Subcutaneous adipose tissue (tissue), 4 donors: ENCODE data around the gene DMAC2L. TPM values are rescaled to one million over a fixed set of nuclear protein-coding genes. Genes with fewer than 3 reads are reported as not detected.

Experiments
- total RNA-seq, 4 donors: library from RNA; depleted of rRNA; stranded (reverse); fragments of >200 nt; gene quantifications; one replicate each; pipeline ENCODE4 v1.1.0, GENCODE V29; 2016
- TF ChIP-seq, protein P1 (sequence below): fragments of 450-650 bp; IDR thresholded peaks from one replicate; pipeline ENCODE4 v1.5.1; 2016; ENCODE audit warnings: low read depth, mild to moderate bottlenecking, control low read depth, antibody characterized with exemption, moderate library complexity

Gene DMAC2L
- total RNA-seq, 4 donors from 2014 or later: 16.7 to 25.8 (median 18.5) TPM

DNA sequence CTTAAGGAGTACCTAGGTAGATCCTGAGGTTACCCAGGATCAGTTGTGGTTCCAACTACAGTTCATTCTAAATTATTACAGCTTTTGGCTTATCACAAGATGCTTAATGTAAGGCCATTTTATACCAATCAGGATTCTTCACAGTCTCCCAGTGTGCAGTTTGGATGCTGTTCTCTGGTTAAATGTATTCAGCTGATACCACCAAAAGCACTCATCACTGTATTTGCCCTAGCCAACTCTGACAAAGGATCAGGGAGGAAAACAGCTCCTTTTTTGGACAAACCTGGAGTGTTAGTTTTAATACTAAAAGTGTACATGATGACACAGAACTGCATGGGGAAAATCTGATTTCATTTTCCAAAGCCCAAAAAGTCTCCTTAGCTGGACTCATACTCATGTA, 19.5 kb downstream of the DMAC2L start:
- TF ChIP-seq, protein P1, sequence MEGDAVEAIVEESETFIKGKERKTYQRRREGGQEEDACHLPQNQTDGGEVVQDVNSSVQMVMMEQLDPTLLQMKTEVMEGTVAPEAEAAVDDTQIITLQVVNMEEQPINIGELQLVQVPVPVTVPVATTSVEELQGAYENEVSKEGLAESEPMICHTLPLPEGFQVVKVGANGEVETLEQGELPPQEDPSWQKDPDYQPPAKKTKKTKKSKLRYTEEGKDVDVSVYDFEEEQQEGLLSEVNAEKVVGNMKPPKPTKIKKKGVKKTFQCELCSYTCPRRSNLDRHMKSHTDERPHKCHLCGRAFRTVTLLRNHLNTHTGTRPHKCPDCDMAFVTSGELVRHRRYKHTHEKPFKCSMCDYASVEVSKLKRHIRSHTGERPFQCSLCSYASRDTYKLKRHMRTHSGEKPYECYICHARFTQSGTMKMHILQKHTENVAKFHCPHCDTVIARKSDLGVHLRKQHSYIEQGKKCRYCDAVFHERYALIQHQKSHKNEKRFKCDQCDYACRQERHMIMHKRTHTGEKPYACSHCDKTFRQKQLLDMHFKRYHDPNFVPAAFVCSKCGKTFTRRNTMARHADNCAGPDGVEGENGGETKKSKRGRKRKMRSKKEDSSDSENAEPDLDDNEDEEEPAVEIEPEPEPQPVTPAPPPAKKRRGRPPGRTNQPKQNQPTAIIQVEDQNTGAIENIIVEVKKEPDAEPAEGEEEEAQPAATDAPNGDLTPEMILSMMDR: no peak

DNA sequence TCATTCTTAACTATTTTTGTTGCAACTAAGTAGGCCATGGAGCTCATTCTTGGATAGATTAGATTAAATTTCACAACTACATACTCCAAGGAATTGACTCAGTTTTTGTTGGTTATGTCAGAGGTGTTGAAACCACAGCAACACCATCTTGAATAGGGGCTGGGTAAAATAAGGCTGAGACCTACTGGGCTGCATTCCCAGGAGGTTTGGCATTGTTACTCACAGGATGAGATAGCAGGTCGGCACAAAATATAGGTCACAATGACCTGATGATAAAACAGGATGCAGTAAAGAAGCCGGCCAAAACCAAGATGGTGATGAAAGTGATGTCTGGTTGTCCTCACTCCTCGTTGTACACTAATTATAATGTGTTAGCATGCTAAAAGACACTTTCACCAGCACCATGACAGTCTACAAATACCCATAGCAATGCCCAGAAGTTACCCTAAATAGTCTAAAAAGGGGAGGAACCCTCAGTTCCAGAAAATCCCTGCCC, 20.9 kb downstream of the DMAC2L start:
- TF ChIP-seq, protein P1: no peak

DNA sequence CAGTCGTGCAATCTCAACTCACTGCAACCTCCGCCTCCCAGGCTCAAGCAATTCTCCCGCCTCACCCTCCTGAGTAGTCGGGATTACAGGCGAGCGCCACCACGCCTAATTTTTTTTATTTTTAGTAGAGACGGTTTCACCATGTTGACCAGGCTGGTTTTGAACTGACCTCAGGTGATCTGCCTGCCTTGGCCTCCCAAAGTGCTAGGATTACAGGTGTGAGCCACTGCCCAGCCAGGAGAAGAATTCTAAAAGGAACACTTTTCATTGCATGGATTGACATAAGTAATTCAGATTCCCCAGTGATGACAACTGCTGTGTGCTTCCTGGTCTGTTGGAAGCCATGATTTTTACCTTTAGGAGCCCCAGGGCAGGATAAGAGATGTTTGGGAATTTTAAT, 22.1 kb downstream of the DMAC2L start:
- TF ChIP-seq, protein P1: no peak

DNA sequence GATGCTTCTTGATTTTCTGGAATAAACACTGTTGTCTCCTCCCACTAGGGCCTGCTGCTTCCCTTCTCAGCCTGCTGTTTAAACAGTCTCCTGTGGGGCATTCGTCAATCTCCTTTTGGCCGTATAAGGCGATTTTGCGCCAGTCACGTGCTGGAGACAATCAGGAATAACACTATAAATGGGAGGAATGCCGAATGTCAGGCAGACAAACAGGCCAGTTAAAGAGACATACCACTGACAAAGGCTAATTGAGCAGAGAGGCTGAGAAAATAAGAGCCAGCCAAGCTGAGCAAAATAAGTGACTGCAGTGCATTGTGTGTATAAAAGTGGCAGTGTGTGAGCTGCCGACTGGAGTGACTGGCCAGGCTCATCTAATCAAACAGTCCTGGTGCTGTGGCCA, 23.3 kb downstream of the DMAC2L start:
- TF ChIP-seq, protein P1: no peak

DNA sequence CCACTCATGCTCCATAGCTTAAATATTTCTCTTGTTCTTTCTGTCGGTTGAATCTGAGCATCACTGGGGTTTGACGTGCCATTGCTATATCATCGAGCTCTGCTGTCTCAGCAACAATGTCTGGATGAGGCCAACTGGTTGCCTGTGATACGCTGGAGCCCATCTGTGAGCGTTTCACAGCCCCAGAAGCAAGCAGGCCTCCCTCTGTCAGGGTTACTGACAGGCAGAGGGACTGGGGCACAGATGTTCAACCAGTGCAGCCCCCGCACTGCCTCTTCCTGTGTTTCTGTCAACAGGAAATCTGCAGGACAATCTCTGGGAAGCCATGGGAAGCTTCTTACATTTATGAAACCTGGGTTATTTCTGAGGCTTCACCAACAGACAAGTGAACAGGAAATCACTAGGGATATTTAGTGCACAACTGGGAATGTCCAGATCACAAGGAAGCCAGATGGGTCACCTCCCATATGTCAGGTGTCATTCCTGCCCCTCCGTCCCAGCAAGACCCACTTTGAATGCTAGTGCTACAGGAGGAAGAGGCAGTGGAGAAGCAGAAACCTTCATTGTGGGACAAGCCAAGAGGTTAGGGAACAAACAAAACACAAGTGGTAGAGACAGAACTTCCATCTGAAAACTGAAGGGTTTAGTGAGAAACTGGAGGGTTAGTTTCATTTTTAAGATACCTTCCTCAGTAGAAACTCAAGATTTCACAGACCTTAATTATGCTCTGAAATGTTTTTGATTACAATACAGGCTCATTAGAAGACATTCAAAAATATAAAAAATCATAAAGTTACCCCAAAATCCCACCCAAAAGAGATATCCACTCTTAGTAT, 24.1 kb downstream of the DMAC2L start:
- TF ChIP-seq, protein P1: no peak

DNA sequence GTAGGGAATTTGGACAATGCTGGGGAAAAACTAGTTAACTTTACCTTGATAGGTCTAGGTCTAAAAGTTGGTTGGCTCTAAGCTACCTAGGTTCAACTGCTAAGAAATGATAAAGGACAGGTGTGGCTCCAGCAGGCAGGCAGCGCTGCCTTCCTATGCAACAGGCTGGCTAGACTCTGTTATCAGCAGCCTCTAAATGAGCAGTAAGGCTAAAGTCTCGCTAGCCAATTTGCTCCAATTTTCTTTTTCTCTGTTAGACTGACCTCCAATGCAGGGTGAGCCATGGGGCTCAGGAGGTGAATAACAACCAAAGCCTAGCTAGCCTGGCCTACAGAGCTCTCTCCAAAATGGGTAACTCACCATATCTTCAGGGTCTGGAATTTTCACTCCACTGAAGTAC, 26.5 kb downstream of the DMAC2L start:
- TF ChIP-seq, protein P1: no peak

DNA sequence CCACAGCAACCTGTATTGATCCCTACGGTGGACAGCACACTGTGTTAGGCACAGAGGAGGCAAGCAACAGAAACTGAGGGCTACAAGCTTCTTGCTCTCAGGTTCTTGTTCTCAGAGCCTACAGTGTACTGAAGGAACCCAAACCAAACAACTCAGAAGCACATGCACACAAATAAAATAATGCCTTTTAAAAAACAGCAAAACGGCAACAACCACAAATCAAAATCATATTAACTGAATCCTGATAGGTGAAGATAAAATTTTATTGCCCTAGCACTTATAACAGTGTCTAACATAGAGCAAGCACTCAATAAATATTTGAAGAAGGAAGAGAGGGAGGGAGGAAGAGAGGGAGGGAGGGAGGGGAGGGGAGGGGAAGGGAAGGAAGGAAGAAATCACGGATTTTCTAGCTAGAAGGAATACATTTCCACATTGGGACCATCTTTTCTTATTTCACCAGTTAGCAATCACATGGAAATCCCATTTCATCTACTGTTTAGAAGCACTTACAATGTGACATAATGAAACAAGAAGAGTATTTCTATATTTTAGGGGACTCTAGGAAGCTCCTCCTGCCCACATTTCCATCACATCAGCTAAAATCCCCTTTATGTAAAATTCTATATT, 27.2 kb downstream of the DMAC2L start:
- TF ChIP-seq, protein P1: no peak
